NCI-H146 treated with DMSO at 0.1 percent for 48 hours (cell line): ENCODE data around the gene GRID1.
A peak's percentile ranks its signal among the peaks of the same experiment; 100 is the strongest.
"Not testable (repeated sequence)": the region's sequence is repeated elsewhere in the genome, so short reads cannot be mapped to it uniquely, and the experiment has no call there.

Source experiments
- DNase-seq: peaks from one replicate; lab custom pipeline; 2025; ENCODE audit not compliant: unreplicated experiment; lab: John Stamatoyannopoulos, UW

The GRID1 gene

GRCh38 chr10:85788570-85788969, 578.0 kb downstream of the GRID1 start:
- DNase-seq, result no peak

- no peak for DNase-seq
These were observed 578.7 kb downstream of the GRID1 start for GRCh38 chr10:85787881-85788280.

- DNase-seq, result no peak
These were observed 579.2 kb downstream of the GRID1 start for GRCh38 chr10:85787393-85787792.

GRCh38 chr10:85786401-85786899, 580.1 kb downstream of the GRID1 start:
- peak; percentile 86 for DNase-seq

- peak; percentile 11 for DNase-seq
These were observed 581.8 kb downstream of the GRID1 start for GRCh38 chr10:85784792-85785191.

- no peak for DNase-seq
These were observed 585.2 kb downstream of the GRID1 start for GRCh38 chr10:85781404-85781803.

- no peak for DNase-seq
These were observed 588.5 kb downstream of the GRID1 start for GRCh38 chr10:85778074-85778473.

GRCh38 chr10:85767891-85768290, 598.7 kb downstream of the GRID1 start:
- DNase-seq, result no peak

GRCh38 chr10:85764108-85764507, 602.5 kb downstream of the GRID1 start:
- DNase-seq, result no peak

GRCh38 chr10:85761906-85762445, 604.6 kb downstream of the GRID1 start:
- DNase-seq, result no peak

- no peak for DNase-seq
These were observed 624.8 kb downstream of the GRID1 start for GRCh38 chr10:85741626-85742300.

GRCh38 chr10:85735997-85736396, 630.6 kb downstream of the GRID1 start:
- no peak for DNase-seq

GRCh38 chr10:85734791-85735190, 631.8 kb downstream of the GRID1 start:
- DNase-seq, result no peak

GRCh38 chr10:85724215-85724614, 642.4 kb downstream of the GRID1 start:
- DNase-seq, result no peak

GRCh38 chr10:85720931-85721590, 645.5 kb downstream of the GRID1 start:
- no peak for DNase-seq

GRCh38 chr10:85719408-85719807, 647.2 kb downstream of the GRID1 start:
- no peak for DNase-seq

- DNase-seq, result no peak
These were observed 652.7 kb downstream of the GRID1 start for GRCh38 chr10:85713885-85714284.

- no peak for DNase-seq
These were observed 663.8 kb downstream of the GRID1 start for GRCh38 chr10:85702768-85703167.

GRCh38 chr10:85699066-85699465, 667.5 kb downstream of the GRID1 start:
- not testable (repeated sequence) for DNase-seq

- no peak for DNase-seq
These were observed 669.7 kb downstream of the GRID1 start for GRCh38 chr10:85696893-85697292.

- DNase-seq, result no peak
These were observed 684.0 kb downstream of the GRID1 start for GRCh38 chr10:85682621-85683020.

- no peak for DNase-seq
These were observed 686.9 kb downstream of the GRID1 start for GRCh38 chr10:85679710-85680109.
